Activated gamma-delta T cell treated with Interleukin-2 at 50 U/mL for 16 hours (primary cell): ENCODE data around the gene JPH3.
"Not testable (repeated sequence)": the region's sequence is repeated elsewhere in the genome, so short reads cannot be mapped to it uniquely, and the experiment has no call there.

Experiments used
- DNase-seq: peaks from one replicate; pipeline ENCODE4 v3.0.0-alpha.2; 2020

The JPH3 gene

DNA sequence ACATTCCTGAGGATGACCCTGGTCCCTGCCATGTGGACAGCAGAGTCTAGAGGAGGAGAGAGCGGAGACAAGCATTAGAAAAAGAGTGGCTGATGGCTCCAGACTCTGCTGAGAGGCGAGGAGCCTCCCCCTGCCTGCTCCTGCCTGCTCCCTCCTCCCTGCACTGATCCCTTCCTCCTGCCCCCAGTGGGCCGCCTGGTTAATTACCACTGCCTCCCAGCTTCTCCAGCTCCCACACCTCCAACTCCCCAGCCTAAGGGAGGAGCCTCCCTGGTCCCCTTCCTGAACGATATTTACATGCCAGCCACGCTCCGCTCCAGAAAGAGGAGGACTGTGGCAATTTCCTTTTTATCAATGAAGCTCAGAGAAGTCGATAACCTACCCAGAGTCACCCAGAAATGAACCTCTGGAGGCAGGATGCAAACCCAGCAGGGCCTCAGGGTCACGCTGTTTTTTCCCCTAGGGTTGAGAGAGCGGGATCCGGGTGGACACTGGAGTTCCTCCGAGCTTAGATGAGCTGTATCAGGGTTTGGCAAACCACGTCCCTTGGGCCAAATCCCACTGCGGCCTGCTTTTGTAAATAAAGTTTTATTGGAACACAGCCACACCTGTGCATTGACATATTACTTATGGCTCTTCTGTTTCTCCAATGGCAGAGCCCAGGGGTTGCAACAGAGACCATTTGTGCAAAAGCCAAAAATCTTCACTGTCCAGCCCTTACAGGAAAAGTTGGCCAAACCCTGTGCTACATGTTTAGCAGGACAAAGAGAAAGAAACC, 27.1 kb upstream of the JPH3 start:
- no peak for DNase-seq

DNA sequence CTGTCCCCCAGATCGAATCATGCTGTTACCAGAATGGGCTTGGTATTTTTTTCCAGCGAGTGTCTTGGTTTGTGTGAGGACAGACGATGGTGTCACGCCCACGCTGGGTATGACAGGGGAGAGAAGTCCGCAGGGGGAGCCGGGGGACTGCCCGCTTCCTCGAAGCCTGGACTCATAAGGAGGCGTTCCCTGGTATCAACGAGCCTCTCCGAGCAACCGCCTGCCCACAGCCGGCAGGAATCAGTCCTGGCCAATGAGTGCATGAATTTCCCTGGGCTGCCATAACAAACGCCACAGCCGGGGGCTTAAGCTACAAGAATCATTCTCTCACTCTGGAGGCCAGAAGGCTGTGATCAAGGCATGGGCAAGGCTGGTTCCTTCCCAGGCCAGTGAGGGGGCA, 26.1 kb upstream of the JPH3 start:
- DNase-seq, result no peak

DNA sequence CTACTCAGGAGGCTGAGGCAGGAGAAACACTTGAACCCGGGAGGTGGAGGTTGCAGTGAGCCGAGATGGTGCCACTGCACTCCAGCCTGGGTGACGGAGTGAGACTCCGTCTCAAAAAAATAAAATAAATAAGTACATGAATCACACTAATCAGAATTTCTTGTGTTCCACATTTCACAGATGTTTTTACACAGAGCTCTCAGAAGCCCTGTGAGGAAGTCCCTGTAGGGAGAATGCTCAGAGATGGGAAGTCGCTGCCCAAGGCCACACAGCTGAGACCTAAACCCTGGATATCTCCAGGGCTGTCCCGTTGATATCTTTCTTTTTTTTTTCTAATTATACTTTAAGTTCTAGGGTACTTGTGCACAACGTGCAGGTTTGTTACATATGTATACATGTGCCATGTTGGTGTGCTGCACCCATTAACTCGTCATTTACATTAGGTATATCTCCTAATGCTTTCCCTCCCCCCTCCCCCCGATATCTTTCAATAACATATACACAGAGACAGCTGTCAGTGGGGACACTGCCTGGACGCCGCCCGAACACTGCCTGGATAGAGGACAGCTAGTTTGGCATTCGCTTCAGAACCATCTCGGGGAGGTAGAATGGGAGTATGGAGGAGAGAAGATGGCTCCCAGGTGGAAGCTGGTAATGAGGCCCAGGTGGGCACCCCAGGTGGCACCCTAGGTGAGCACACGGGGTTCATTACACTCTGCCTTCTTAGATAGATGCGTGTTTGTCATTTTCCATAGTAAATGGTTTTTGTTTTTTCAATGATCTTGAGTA, 24.0 kb upstream of the JPH3 start:
- DNase-seq, result not testable (repeated sequence)

DNA sequence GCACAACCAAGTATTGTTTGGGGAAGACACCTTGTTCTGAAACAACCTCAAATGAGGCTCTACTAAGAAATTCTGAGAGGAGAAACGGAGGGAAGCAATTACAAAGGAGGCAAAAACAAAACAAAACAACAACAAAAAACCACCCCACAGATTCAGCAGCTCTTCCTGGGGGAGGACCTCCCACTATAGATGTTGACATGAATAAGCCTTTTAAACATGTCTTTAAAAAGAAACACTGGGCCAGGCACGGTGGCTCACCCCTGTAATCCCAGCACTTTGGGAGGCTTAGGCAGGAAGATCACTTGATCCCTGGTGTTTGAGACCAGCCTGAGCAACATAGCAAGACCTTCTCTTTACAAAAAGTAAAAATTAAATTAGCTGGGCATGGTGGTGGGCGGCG, 22.6 kb upstream of the JPH3 start:
- DNase-seq, result no peak

DNA sequence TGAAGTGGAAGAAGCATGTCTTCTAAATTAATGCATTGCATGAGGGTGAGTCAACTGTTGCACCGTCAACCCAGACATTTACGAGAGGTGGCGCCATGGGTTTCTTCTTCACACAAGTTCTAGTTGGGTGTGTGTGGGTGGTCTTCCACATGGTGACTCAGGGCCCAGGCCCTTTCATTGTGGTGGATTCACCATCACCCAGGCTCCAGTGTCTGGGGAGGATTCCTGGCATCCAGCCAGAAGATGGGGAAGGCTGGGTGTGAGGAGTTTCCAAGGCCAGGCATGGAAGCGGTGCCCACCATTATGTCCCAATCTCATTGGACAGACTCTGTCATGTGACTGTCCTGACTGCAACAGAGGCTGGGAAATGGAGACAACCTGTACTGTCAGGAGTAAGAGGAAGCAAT, 21.4 kb upstream of the JPH3 start:
- no peak for DNase-seq

DNA sequence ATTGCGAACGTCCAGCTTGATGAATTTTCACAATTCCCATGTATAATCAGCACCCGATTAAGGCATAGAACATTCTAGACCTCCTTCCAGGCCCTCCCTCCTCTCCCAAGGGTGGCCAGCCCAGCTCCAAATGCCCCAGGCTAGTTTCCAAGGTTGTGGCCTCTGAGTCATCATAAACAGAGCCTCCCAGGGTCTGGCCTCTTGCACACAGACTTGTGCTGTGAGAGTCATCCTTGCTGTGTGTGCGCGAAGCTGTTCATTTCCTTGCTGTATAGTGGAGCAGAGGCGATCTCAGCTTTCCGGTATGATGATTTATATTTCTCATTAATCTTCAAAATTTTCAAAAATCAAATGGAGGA, 20.5 kb upstream of the JPH3 start:
- no peak for DNase-seq

DNA sequence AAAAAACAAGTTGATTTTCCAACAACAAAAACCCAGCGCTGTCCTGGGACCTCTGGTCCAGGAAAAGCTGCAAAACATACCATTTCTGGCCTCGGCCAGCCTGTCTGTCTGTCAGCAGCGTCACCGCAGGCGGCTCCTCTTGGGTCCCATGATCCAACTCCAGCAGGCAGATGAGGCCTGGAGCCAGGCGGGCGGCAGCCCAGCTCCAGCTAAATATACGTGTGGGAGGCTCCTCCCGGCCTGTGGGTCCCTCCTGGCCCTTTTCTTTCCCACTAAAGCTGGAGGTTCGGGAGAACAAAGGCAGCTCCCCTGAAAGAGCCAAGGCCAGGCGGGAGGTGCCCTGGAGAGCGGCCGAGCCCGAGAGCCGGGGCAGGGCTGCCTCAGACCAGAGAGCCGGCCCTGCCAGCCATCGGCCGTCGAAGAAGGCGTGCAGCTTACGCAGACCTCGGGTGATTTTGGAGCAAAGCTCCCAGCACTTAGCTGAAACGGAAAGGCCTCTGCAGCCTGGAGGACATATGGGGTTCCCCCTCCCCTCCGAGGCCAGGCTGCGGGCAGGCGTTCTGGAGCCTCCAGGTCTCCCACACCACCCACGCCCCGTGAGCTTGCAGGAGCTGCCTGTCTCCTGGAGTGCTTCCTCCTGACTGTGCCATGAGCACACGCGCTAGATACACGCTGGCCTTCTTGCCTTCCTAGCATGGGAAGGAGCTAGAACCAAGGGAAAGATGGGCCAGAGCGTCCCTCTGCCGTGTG, 19.9 kb upstream of the JPH3 start:
- DNase-seq, result no peak

DNA sequence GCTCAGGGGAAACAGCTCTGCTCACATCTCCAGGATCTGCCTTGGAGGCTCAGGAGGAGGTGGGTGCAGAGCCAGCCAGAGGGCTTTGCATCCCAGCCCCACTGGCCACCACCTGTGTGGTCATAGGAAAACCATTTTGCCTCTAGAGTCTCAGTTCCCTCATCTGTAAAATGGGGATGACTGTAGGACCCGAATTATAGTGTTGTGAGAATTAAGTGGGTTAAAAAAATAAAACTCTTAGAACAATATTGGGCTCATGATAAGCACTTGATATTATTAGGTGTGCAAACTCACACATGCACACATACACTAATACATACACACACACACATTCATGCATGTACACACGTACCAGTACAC, 19.4 kb upstream of the JPH3 start:
- DNase-seq, result no peak

DNA sequence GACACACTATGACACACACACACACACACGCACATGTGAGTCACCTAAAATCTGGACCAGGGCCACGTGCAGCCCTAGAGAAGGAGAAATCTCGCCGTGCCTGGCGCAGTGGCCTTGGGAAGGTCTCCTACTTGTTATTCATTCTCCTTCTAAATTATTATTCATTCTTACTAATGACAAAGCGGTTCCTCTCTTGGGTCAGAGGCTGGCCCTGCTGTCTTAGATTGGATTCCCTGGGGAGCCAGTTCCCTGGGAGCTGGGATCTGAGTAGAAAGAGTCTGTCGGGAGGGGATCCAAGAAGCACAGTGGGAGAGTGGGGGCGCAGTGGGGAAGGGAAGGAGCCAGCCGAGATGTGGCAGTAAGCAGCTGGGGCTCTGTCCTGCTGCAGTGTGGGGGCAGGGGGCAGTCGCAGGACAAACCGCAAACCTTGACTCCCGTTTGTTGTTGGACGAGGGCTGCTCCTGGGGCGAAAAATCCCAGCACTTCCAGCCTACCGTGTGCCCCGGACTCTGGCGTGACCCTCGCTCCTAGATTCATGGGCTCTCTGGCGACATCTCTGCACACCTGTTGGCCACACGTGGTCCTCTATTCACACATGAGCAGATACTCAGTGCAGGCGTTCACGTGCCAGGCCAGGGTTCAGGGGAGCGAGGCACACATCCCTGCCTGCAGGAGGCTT, 18.7 kb upstream of the JPH3 start:
- no peak for DNase-seq

DNA sequence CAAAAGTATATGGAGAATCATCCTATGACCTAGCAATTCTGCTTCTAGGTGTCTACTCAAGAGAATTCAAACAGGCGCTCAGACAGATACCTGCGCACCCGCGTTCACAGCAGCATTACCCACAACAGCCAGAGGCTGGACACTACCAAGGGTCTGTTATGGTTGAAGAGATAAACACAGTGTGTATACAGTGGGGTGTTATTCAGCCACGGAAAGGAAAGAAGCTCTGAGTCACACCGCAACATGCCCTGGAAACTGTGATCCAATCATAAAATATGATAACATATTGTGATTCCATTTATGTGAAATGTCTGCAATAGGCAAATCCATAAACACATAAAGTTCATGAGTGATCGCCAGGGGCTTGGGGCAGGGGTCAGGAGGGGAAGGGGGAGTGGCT, 18.0 kb upstream of the JPH3 start:
- no peak for DNase-seq

DNA sequence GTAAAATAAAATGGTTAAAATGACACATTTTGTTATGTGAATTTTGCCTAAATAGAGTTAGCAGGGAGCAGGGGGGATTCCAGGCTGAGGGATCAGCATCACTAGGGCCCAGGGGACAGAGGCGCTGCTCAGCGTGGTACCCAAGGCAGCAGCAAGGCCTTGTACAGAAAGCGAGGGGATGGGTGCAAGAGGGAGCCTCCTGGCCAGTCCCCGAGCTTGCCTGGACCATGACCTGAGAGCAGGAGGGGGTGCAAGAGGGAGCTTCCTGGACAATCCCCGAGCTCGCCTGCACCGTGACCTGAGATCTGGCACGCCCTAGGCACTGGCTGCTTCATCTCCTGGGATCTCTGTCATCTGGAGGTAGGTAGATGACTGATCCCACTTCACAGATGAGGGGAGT, 17.3 kb upstream of the JPH3 start:
- no peak for DNase-seq

DNA sequence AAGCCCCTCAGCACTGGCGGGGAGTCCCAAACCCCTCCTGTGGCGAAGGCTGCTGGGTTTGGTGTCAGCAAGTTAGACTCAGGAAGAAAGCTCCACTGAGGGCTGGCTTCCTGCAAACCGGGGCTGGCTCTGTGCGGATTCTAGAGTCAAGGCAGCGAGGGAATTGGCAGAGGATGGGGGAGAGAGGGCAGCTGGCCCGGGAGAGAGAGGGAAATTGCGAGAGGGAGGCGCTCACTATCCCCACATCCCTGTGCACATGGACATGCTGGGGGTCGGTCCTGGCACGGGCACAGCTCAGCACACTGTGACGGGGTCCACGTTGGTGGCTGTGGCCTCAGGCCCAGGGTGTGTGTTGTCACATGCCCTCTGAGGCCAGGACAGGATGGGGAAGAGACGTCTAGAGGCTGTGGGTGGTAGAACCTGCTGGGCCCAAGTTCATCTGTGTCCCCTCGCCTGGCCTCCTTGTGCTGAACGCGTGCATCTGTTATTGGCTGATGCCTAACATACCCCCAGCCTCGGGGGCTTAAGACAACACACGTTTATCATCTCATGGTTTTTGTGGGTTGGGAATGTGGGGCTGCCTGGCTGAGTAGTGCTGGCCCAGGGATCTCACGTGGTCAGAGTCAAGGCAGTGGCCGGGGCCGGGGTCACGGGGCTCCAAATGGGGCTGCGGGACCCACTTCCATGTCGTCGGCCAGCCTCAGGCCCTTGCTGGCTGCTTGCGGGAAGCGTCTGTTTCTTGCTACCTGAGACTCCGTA, 16.7 kb upstream of the JPH3 start:
- no peak for DNase-seq

DNA sequence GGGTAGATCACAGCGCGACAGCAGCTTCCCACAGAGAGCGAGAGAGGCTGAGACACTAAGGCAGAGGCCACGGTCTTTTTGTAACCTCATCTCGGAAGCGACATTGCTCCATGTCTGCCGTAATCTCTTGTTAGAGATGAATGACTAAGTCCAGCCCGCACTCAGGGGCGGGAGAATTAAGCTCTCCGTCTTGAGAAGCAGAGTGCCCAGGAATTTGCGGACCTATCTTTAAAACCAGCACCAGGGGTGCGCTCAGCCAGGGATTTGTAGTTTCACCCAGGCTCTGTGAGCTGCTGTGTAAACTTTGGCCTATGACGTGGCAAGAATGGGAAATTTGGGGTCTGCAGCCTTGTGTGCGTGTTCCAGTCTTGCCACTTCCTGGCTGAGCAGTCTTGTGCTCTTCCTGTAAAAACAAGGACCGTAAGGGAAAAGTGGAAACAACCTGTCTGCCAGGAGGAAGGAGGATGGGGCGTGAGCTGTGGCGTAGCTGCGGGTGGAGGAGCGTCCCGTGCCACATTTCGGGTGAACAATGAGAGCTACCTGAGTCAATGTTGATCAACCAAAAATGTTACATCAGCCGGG, 16.0 kb upstream of the JPH3 start:
- DNase-seq, result no peak

DNA sequence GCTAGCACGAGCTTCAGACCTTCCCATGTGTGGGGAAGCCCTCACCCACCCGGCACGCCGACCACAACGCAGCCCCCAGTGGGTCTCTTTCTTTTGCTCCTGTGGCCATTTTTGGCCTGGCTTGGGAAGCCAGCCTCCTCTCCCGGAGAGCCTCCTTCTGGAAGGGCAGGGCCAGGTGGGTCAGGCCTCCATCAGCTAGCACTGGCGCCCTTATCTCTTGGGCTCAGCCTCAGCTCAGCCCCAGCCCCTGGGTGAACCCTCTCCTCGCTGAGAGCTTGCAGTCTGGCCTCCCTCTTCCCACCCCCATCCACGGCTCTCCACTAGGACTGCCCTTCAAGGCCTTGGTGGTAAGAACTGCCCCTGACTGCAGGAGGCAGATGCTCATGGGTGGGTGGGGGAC, 14.7 kb upstream of the JPH3 start:
- no peak for DNase-seq

DNA sequence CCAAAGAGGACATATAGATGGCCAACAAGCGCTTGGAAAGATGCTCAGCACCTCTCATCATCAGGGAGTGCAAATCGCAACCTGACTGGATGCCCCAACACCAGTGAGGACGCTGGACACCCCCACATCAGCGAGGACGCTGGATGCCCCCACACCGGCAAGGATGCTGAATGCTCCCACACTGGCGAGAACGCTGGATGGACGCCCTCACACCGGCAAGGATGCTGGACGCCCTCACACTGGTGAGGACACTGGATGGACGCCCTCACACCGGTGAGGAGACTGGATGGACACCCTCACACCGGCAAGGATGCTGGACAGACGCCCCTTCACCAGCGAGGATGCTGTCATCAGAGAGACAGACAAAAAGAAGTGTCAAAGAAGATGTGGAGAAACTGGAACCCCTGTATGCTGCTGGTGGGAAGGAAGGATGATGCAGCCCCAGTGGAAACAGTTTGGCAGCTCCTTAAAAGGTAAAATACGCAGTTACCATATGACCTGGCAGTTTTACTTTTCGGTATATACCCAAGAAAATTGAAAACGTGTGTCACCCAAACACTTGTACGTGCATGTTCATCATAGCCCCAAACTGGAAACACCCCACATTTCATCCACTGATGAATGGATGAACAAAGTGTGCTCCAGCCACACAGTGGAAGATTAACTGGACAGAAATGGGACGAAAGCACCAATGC, 10.1 kb upstream of the JPH3 start:
- no peak for DNase-seq

DNA sequence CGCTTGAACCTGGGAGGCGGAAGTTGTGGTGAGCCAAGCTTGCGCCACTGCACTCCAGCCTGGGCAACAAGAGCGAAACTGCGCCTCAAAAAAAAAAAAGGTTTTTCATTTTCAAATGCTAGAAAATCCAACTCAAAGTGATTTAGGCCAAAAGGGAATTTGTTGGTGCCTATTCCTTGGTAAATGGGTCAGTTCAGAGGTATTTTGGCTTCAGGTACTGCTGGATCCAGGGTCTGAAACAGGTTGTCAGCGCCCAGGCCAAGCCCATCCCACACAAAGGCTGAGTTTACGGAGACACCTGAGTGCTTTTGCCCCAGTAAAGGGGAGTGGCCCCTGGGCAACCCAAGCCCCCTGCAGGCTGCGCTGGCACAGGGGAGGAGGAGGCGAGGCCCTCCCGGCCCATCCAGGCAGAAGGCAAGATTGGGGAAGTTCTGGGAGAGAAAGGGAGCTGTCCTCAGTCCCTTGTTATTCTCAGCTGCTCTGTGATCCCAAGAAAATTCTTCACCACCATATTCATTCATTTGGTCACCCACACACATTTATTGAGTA, 8.5 kb upstream of the JPH3 start:
- no peak for DNase-seq

DNA sequence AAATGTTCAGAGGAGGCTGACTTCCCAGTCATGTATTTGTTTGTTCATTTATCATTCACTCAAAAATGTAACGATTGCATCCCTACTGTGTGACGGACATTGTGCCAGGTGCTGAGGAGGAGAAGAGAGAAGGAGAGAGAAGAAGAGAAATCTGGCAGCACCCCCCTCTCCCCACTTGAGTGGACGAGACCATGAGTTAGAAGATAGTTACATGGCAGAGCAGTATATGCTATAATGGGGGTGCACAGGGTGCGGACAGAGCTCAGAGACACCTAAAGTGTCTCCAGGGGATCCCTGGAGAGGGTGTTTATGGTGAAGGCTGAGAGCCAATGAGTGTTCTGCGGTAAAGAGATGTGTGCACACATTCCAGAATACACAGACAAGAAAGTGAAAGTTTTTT, 6.6 kb upstream of the JPH3 start:
- DNase-seq, result no peak

DNA sequence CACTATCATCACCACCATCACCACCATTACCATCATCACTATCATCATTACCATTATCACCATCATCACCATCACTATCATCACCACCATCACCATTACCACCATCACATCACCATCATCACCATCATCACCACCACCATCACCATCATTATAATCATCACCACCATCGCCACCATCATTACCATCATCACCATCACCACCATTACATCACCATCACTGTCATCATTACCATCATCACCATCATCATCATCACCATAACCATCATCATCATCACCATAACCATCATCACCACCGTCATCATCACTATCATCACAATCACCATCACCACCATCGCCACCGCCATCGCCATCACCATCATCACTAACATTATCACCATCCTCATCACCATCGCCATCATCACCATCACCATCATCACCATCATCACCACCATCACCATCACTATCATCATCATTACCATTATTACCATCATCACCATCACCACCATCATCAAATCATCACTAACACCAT, 4.9 kb upstream of the JPH3 start:
- no peak for DNase-seq

DNA sequence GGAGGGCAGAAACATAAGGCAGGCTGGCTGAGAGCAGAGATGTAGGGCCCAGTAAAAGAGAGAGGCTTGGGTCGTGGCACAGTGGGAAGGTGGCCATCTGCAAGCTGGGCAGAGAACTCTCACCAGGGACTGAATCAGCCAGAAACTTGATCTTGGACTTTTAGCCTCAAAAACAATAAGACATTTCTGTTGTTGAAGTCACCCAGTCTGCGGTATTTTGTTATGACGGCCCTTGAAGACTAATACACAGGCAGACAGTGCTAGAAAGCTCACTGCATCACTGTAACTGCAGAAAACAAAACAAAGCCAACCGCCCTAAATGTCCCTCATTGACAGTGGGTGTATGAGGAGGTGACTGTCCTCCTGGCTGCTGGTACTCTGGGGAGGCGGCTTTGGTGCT, 3.9 kb upstream of the JPH3 start:
- DNase-seq, result no peak

DNA sequence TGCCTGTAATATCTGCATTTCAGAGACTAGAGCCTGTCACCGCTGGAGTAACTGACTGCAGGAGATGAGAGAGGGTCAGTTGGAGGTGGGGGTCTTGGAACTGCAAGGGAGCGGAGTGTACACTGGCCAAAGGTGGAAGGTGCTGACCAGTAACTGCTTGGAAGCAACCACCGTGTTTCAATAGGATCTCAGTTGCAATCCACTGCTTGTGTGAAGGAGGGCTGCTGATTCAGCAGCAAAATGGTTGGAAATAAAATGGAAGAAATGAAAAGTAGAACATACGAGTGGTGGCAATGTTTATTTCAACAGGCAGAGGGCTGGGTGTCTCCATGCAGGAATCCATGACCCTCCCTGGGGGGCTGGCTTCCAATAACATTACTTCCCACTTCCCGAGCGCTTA, 2.1 kb upstream of the JPH3 start:
- DNase-seq, result no peak

DNA sequence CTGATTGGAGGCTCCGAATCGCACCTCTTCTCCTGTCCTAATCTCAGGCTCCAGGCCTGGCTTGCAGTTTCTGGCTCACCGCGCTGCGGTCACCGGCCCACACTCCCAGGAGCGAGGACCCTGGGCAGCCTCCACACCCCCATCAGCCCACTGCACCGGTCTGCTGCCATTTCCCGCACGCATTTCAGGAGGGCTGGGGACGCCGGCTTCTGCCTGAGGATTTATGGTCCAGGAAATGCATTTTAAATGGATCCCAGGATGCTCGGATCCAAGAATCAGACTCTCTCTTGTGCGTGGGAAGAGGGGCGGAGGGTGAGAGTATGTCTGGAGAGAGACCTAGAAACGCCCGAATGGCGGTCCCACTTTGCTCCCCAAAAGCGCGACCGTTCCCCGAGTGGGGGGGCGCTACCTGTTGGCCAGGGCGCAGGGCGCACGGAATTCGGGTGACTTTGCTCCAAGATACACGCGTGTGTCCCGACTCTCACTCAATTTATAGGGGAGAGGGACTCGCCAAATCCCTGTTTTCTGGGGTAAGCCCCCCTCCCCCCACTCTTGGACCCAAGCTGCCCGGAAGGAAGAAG, 817 bp upstream of the JPH3 start:
- DNase-seq, result no peak
